Endodermal cell (in vitro differentiated cells): ENCODE measurements around the gene GRIA4. TPM values are rescaled to one million over a fixed set of nuclear protein-coding genes. Genes with fewer than 3 reads are reported as not detected.

Experiments used
- DNase-seq: peaks from one replicate; pipeline ENCODE4 v3.0.0-alpha.2; 2017
- H3K27ac ChIP-seq: 2 replicates; pipeline ENCODE4 v1.5.1; 2013; ENCODE audit warnings: mild to moderate bottlenecking, low read depth, low read length, moderate library complexity
- H3K27me3 ChIP-seq: 2 replicates; pipeline ENCODE4 v1.6.1; 2013; ENCODE audit warnings: mild to moderate bottlenecking, low read length, moderate library complexity; ENCODE audit not compliant: insufficient read depth, control insufficient read depth, poor library complexity, severe bottlenecking
- H3K36me3 ChIP-seq: 2 replicates; pipeline ENCODE4 v1.7.0; 2013; ENCODE audit warnings: mild to moderate bottlenecking, low read length, moderate library complexity; ENCODE audit not compliant: control insufficient read depth, insufficient read depth
- H3K4me1 ChIP-seq: one replicate; pipeline ENCODE4 v1.7.0; 2013; ENCODE audit warnings: low read length; ENCODE audit not compliant: control insufficient read depth, insufficient read depth
- H3K4me3 ChIP-seq: 2 replicates; pipeline ENCODE4 v1.5.1; 2013; ENCODE audit warnings: mild to moderate bottlenecking, low read length, moderate library complexity
- H3K9ac ChIP-seq: 2 replicates; pipeline ENCODE4 v1.6.1; 2013; ENCODE audit warnings: mild to moderate bottlenecking, low read length, moderate library complexity; ENCODE audit not compliant: poor library complexity, severe bottlenecking; ENCODE audit errors: extremely low read depth
- H3K9me3 ChIP-seq: 2 replicates; pipeline ENCODE4 v1.6.1; 2013; ENCODE audit warnings: mild to moderate bottlenecking, low read length, moderate library complexity; ENCODE audit not compliant: control insufficient read depth
- H3K27ac Mint-ChIP-seq: 2 replicates; pipeline ENCODE4 v1.8.0; 2020; ENCODE audit warnings: mixed read lengths
- H3K27me3 Mint-ChIP-seq: 2 replicates; pipeline ENCODE4 v1.8.0; 2021; ENCODE audit warnings: mild to moderate bottlenecking, mixed read lengths; ENCODE audit not compliant: insufficient read depth
- H3K36me3 Mint-ChIP-seq: 2 replicates; pipeline ENCODE4 v1.8.0; 2020; ENCODE audit warnings: low read depth, mixed read lengths
- H3K4me1 Mint-ChIP-seq: 2 replicates; pipeline ENCODE4 v1.8.0; 2020; ENCODE audit warnings: mixed read lengths
- H3K4me3 Mint-ChIP-seq: 2 replicates; pipeline ENCODE4 v1.8.0; 2020; ENCODE audit warnings: mild to moderate bottlenecking, moderate library complexity, mixed read lengths
- H3K9me3 Mint-ChIP-seq: 2 replicates; pipeline ENCODE4 v1.8.0; 2020; ENCODE audit warnings: mild to moderate bottlenecking, mixed read lengths
- CTCF ChIP-seq: fragments of 200-600 bp; sonication (generic); conservative IDR thresholded peaks from 2 replicates; pipeline ENCODE4 v1.5.0; 2021; ENCODE audit warnings: antibody characterized with exemption, mild to moderate bottlenecking
- WGBS, 2 experiments: methylation state at CpG; one replicate each; pipeline versions ENCODE4 v1.1.5 to v1.1.7; 2013; ENCODE audit warnings: missing lambda C conversion rate in 2 of 2, mixed read lengths in 1 of 2; ENCODE audit not compliant: insufficient coverage in 1 of 2, insufficient read length in 1 of 2; 5-methylcytosine and 5-hydroxymethylcytosine counted together
- total RNA-seq, 2 donors: library from RNA; stranded (reverse); fragmentation: NEBNext Ultra II Directional in 1 of 2; extraction: Animal tissue kit (Norgen Biotek cat#: 25700) in 1 of 2; gene quantifications; 2 replicates in 1 of 2; 3 replicates in 1 of 2; pipeline ENCODE4 v1.2.1, GENCODE V29; 2021

GRIA4 gene
- total RNA-seq, 2 donors from 2014 or later: 0.18 to 0.37 TPM

GRCh38 chr11:105802390-105802789, 192.5 kb downstream of the GRIA4 start:
- H3K36me3 Mint-ChIP-seq: no peaks in the 10 kb centered on the region
- H3K9ac ChIP-seq: no peak overlapping the region
- H3K4me3 Mint-ChIP-seq: no peak overlapping the region
- no peak overlapping the region for H3K27ac ChIP-seq
- no peak for DNase-seq
- no peak overlapping the region for H3K4me3 ChIP-seq
- TF ChIP-seq CTCF: no peak
- no peaks in the 10 kb centered on the region for H3K9me3 ChIP-seq
- H3K4me1 ChIP-seq: no peaks in the 10 kb centered on the region
- H3K27me3 Mint-ChIP-seq: no peaks in the 10 kb centered on the region
- no peaks in the 10 kb centered on the region for H3K9me3 Mint-ChIP-seq
- H3K27ac Mint-ChIP-seq: no peak overlapping the region
- no peaks in the 10 kb centered on the region for H3K27me3 ChIP-seq
- no peaks in the 10 kb centered on the region for H3K36me3 ChIP-seq
- H3K4me1 Mint-ChIP-seq: no peaks in the 10 kb centered on the region

- peak; percentile 24 for TF ChIP-seq CTCF
- no peak overlapping the region for H3K27ac Mint-ChIP-seq
- Histone ChIP-seq H3K9me3 (no peaks in the 10 kb centered on the region), H3K4me1 (no peaks in the 10 kb centered on the region), H3K36me3 (no peaks in the 10 kb centered on the region), H3K27me3 (no peaks in the 10 kb centered on the region), H3K9ac (no peak overlapping the region), H3K27ac (no peak overlapping the region), H3K4me3 (no peak overlapping the region)
- H3K36me3 Mint-ChIP-seq: no peaks in the 10 kb centered on the region
- H3K4me3 Mint-ChIP-seq: no peak overlapping the region
- 87 to 95% methylated on average over 3 to 5 of the region's 5 CpGs for WGBS, 2 experiments
- no peaks in the 10 kb centered on the region for H3K4me1 Mint-ChIP-seq
- no peak for DNase-seq
- H3K27me3 Mint-ChIP-seq: no peaks in the 10 kb centered on the region
- H3K9me3 Mint-ChIP-seq: no peaks in the 10 kb centered on the region
Observed at GRCh38 chr11:105811242-105811641, 201.4 kb downstream of the GRIA4 start.

- Mint-ChIP-seq H3K36me3 (no peaks in the 10 kb centered on the region), H3K27ac (no peak overlapping the region), H3K27me3 (peaks cover 6% of the 10 kb centered on the region), H3K4me1 (peaks cover 8% of the 10 kb centered on the region), H3K4me3 (no peak overlapping the region), H3K9me3 (peaks cover 6% of the 10 kb centered on the region)
- DNase-seq: peak; percentile 67
- Histone ChIP-seq H3K9me3 (no peaks in the 10 kb centered on the region), H3K36me3 (no peaks in the 10 kb centered on the region), H3K4me3 (no peak overlapping the region), H3K27me3 (no peaks in the 10 kb centered on the region), H3K4me1 (no peaks in the 10 kb centered on the region), H3K9ac (no peak overlapping the region), H3K27ac (no peak overlapping the region)
- WGBS, 2 experiments: 28 to 47% methylated on average over 2 to 4 of the region's 4 CpGs
- no peak for TF ChIP-seq CTCF
Observed at GRCh38 chr11:105821372-105821771, 211.5 kb downstream of the GRIA4 start.
